Type B pancreatic cell (in vitro differentiated cells): ENCODE measurements around the gene NECTIN2. TPM values are rescaled to one million over a fixed set of nuclear protein-coding genes. Genes with fewer than 3 reads are reported as not detected.
A peak's percentile ranks its signal among the peaks of the same experiment; 100 is the strongest.

Source experiments
- DNase-seq: peaks from one replicate; pipeline ENCODE4 v3.0.0; 2021; ENCODE audit warnings: mixed read lengths; ENCODE audit not compliant: unreplicated experiment; ENCODE audit errors: extremely low spot score
- H3K27ac Mint-ChIP-seq: 2 replicates; pipeline ENCODE4 v1.8.0; 2021; ENCODE audit warnings: mild to moderate bottlenecking, mixed read lengths
- H3K27me3 Mint-ChIP-seq: 2 replicates; pipeline ENCODE4 v1.8.0; 2021; ENCODE audit warnings: mixed read lengths
- H3K36me3 Mint-ChIP-seq: 2 replicates; pipeline ENCODE4 v1.8.0; 2021; ENCODE audit warnings: mixed read lengths
- H3K4me1 Mint-ChIP-seq: one replicate; pipeline ENCODE4 v1.8.0; 2021; ENCODE audit warnings: mixed read lengths; ENCODE audit not compliant: unreplicated experiment
- H3K4me3 Mint-ChIP-seq: 2 replicates; pipeline ENCODE4 v1.8.0; 2021; ENCODE audit warnings: mild to moderate bottlenecking, mixed read lengths
- H3K9me3 Mint-ChIP-seq: 2 replicates; pipeline ENCODE4 v1.8.0; 2021; ENCODE audit warnings: mixed read lengths
- CTCF ChIP-seq: fragments of 200-600 bp; sonication (generic); conservative IDR thresholded peaks from 2 replicates; pipeline ENCODE4 v1.5.0; 2021; ENCODE audit warnings: antibody characterized with exemption, mild to moderate bottlenecking
- total RNA-seq: library from RNA; stranded (reverse); gene quantifications from 2 replicates; pipeline ENCODE4 v1.2.1, GENCODE V29; 2021; ENCODE audit warnings: low replicate concordance

NECTIN2 gene
- total RNA-seq, 1 donor from 2014 or later = 123 TPM

GRCh38 chr19:44866664-44867063, 20.6 kb downstream of the NECTIN2 start:
- Mint-ChIP-seq H3K27me3 (no peaks in the 10 kb centered on the region), H3K4me3 (no peak overlapping the region), H3K27ac (no peak overlapping the region), H3K9me3 (no peaks in the 10 kb centered on the region), H3K4me1 (peaks cover 1% of the 10 kb centered on the region), H3K36me3 (peaks cover 25% of the 10 kb centered on the region)
- no peak for TF ChIP-seq CTCF
- no peak for DNase-seq

GRCh38 chr19:44867578-44867977, 21.5 kb downstream of the NECTIN2 start:
- Mint-ChIP-seq H3K36me3 (peaks cover 29% of the 10 kb centered on the region), H3K27ac (peak overlapping the region; percentile 56), H3K9me3 (no peaks in the 10 kb centered on the region), H3K4me3 (no peak overlapping the region), H3K4me1 (no peaks in the 10 kb centered on the region), H3K27me3 (no peaks in the 10 kb centered on the region)
- DNase-seq = no peak
- TF ChIP-seq CTCF = no peak

- H3K9me3 Mint-ChIP-seq = no peaks in the 10 kb centered on the region
- no peaks in the 10 kb centered on the region for H3K27me3 Mint-ChIP-seq
- no peak for DNase-seq
- H3K27ac Mint-ChIP-seq = peak overlapping the region; percentile 76
- H3K4me3 Mint-ChIP-seq = no peak overlapping the region
- peaks cover 34% of the 10 kb centered on the region for H3K36me3 Mint-ChIP-seq
- TF ChIP-seq CTCF = no peak
- no peaks in the 10 kb centered on the region for H3K4me1 Mint-ChIP-seq
Observed at GRCh38 chr19:44869733-44870470, 23.8 kb downstream of the NECTIN2 start.

- DNase-seq = no peak
- Mint-ChIP-seq H3K4me1 (peaks cover 10% of the 10 kb centered on the region), H3K9me3 (no peaks in the 10 kb centered on the region), H3K27me3 (no peaks in the 10 kb centered on the region), H3K27ac (peak overlapping the region; percentile 57), H3K36me3 (peaks cover 32% of the 10 kb centered on the region), H3K4me3 (no peak overlapping the region)
- no peak for TF ChIP-seq CTCF
Observed at GRCh38 chr19:44871809-44872208, 25.7 kb downstream of the NECTIN2 start.

GRCh38 chr19:44872661-44873060, 26.6 kb downstream of the NECTIN2 start:
- Mint-ChIP-seq H3K27me3 (no peaks in the 10 kb centered on the region), H3K4me1 (peaks cover 11% of the 10 kb centered on the region), H3K36me3 (peaks cover 27% of the 10 kb centered on the region), H3K27ac (peak overlapping the region; percentile 21), H3K4me3 (no peak overlapping the region), H3K9me3 (no peaks in the 10 kb centered on the region)
- DNase-seq = no peak
- TF ChIP-seq CTCF = no peak
